ENCODE data around the gene TMEM190.
"Not testable (repeated sequence)": the region's sequence is repeated elsewhere in the genome, so short reads cannot be mapped to it uniquely, and the experiment has no call there.

Gene TMEM190

DNA sequence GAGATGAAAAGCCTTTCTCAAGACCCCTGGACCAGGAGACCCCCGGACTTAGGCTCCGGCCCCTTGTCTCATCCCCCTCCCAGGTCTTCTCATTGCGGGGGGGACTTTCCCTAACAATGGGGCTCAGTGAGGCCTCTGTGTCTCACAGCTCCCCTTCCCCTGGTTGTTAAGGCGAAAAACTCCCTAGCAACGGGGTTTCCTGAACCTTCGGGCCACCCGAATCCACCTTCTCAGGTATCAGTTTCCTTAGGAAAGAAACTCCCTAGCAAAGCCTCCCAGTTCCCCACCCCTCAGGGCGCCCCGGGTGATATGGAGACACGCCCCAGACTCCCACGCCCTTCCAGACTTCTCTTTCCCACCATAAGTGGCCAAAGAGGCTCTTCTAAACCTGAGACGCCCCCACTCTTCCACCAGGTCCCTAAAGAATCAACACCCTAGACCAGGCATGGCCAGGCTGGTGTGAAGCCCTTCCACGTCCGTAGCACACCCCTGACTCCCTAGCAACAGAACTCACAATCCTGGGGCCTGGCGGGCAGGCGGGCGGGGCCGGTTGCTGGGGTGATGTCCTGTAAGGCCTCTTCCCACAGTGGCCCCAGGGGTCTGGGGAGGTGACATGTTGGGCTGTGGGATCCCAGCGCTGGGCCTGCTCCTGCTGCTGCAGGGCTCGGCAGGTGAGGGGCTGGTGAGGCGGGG, at the start of gene TMEM190:
Gene TMEM190, plus strand, starts transcription at position 586 of the 693 bp plus-strand sequence. Its CDS starts 28 bp downstream, at position 614.
- no peak for DNase-seq

GRCh38 chr19:55328774-55329318, 47.8 kb upstream of the TMEM190 start:
- DNase-seq, result not testable (repeated sequence)

GRCh38 chr19:55329791-55330190, 46.8 kb upstream of the TMEM190 start:
- not testable (repeated sequence) for DNase-seq

- DNase-seq, result no peak
Measured at GRCh38 chr19:55333870-55334269, 42.8 kb upstream of the TMEM190 start.

- DNase-seq, result no peak
Measured at GRCh38 chr19:55336101-55336500, 40.5 kb upstream of the TMEM190 start.

- peak; percentile 100 for DNase-seq
Measured at GRCh38 chr19:55339105-55339888, 37.3 kb upstream of the TMEM190 start, which contains the start of gene KMT5C. Gene KMT5C, plus strand, starts transcription at chr19:55339876. Its CDS starts 2,061 bp downstream, at chr19:55341937.

DNA sequence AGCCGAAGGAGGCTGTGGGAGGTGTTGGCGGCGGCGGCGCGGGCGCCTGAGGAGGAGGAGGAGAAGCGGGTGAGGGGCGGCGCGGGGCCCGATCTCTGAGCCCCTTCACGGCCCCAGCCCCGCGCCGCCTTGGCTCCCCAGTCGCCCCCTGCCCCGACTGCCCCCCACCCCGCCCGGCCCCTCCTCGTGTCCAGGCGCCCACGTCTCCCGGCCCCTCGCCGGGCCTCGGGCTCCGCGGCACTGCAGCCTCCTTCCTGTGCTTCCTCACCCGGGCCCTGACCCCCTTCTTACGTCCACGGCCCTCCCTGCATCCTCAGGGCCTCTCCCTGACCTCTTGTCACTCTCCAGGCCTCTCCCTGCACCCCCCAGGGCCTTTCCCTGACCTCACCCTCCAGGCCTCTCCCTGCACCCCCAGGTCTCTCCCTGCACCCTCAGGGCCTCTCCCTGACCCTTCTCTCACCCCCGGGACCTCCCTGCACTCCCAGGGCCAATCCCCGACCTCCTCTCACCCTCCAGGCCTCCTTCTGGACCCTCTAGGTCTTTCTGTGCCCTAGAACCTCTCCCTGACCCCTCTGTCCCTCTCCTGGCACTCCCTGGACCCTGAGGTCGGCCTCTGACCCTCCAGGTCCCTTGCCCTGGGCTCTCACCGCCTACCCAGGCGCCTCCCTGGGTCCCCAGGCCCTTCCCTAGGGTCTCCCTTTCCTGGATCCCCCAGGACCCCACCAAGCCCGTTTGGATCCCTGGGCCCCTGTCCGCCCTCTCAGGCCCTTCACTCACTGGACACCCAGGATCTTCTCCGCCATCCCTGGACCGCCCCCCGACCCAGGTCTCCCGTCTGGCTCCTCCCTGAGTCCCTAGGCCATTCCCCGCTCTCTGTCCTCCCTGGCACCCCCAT, 36.5 kb upstream of the TMEM190 start:
- DNase-seq, result peak; percentile 55

DNA sequence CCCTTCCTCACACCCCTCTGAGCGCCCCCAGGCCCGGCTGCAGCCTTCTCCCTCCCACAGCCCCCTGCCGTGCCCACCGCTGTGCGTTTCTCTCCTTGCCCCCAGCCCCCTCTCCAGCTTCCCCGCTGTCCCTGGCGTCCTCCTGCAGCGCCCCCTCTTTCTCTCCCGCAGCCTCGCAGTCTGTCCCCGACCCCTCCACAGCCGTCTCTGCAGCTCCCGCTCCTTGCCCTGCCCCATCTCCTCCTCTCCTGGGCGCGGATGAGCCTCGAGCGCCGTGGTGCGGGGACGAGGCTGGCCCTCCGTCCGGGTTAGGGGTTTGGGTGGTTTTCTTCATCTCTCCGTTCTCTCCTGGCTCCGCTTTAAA, 35.9 kb upstream of the TMEM190 start:
- no peak for DNase-seq

DNA sequence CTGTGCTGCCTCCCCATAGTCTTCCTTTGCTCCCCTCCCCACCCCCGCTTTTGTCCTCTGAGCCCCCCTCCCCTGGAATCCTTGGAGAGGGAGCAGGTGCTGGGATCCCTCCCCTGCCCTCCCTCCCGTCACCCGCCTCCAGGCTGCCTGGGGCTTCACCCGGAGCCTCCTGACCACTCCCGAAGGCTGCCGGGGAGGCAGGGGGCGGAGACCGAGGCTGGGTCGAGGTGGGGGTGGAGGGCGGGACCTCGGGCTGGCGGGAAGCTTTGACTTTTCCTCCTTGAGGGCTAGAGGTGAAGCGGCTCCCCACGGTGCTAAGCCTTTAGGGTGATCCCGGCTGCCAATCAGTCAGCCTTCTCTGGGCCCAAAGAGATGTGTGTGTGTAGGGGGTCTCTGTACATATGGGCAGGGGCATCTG, 35.4 kb upstream of the TMEM190 start:
- DNase-seq, result peak; percentile 57

GRCh38 chr19:55341595-55342531, 34.8 kb upstream of the TMEM190 start:
- DNase-seq, result no peak

DNA sequence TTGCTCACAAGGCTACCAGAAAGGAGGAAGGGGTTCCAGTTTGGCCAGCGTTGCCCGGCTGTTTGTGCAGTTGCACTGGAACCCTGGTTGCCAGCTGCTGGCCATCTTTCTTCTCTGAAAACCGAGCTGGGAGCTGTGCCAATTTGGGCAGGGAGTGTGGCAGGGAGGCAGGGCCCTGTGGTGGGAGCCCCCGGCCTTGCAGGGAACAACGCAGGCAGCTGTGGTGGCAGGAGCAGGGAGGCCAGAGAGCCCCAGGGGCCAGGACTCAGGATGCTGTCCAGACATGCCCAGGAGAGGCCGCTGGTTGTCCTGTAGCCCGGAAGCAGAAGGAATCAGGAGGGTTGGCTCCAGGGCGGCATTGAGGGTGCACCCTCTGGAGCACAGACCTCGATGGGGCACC, 32.2 kb upstream of the TMEM190 start:
- DNase-seq, result no peak

DNA sequence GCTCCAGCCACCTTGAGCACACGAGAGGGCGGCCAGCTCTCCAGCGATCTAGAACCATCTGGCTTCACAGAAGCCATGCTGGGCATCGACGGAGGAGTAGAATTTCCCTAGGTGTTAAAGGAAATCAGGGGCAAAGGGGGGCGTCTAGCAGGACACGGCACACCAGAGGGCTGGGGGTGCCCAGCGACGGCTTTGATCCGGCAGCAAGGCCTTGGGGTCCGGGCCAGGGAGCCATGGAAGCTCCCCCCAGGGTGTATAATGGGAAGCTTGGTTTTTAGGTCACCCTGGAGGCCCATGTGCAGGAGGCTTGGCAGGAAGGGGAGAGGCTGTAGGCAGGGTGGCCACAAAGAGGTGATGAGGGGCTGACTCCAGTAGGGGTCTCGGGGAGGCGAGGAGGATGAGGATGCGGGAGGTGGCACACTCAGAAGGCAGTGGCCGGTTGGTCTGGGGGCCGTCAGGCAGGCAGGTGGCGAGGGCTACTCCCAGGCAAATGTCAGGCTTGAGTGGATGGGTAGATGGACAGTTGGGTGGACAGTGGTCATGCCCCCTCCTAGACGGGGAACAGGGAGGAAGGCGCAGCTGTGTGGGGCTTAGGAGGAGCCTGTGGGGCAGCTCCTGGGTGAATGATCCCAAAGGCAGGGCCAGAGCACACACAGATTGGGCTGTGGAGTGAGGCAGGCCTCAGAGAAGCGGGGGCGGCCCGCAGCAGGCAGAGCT, 31.4 kb upstream of the TMEM190 start:
- no peak for DNase-seq

DNA sequence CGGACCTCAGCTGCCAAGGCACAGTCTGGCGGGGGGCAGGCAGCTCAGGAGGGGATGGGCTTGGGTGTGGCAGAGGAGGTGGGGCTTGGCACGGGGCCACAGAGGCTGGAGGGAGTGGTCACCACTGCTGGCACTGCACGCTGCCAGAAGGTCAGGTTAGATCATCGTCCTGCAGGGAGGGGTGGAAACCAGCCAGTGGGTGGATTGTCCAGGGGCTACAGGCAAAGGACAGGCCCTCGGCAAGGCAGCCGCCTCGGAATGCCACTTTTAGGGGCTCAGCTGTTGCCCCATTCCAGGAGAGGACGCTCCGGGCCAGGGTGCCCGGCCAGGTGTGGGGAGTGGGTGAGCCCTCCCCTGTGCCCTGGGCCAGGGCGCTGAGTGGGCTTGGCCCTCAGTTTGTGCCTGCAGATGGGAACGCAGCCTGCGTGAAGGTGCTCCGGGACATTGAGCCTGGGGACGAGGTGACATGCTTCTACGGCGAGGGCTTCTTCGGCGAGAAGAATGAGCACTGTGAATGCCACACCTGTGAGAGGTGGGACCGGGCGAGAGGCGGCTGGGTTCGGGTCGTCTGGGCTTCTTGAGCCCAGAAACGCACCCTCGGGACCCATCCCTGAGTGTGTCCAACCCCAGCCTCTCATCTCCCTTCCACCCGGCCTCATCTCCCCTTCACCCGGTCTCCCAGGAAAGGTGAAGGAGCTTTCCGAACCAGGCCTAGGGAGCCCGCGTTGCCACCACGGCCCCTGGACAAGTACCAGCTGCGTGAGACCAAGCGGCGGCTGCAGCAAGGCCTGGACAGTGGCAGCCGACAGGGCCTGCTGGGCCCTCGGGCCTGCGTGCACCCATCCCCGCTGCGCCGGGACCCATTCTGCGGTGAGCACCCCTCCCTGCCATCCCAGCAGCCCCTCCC, 30.6 kb upstream of the TMEM190 start:
- no peak for DNase-seq

GRCh38 chr19:55346725-55347441, 29.7 kb upstream of the TMEM190 start:
- DNase-seq, result no peak

DNA sequence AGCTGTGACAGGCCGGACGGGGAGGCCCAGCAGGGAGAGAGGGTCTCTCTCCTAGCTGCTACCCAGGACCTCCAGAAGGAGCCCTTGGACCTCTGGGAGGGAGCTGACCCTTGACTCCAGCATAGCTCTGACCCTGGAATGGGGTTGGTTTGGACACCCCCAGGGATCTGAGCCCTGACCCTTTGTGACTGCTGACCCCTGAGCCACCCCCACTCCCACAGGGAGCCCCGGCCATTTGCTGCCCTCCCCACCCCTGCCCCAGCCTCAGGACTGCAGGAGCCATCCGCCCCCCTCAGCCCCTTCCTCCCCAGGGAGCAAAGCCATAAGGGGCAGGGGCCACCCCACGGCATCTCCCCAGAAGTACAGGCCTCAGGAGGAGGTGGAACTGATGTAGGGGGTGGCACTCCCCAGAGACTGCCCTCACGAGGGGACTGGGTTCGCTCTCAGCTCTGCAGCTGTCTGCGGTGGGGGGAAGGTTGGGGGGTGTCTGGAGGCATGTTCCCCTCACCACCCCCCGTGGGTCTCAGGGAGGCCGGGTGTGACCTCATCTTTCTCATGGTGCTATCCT, 29.1 kb upstream of the TMEM190 start:
- DNase-seq, result no peak

DNA sequence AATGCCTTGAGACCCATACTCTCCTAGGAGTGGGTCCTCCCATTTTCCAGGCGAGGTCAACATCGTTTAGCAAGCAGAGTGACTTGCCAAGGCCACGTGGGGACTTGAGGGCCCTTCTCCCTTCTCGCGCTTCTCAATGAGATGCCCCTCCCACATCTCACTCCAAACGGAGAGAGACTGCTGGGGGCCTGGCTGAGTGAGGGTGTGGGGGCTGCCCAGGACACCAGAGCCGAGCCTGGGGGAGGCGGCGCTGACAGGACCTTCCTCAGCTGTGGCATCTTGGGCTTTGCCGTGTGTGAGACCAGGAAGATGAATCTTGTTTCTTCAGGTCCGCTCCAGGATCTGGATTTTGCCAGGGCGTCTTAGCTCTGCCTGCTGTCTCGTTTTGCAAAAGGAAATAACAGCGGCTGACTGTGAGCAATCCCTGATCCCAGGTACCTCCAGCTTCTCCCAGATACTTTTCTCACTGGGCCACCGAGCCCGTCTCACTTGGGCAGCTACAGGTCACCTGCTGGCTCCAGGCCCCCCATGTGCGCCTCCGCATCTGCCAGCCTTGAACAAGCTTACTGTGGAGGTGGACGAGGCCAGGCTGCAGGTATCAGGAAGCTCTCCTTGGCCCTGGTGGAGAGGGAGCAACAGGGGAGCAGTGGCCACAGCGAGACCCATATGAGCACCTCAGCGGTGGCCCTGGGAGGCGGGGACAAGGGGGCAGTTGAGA, 28.1 kb upstream of the TMEM190 start:
- DNase-seq, result no peak

- no peak for DNase-seq
Measured at GRCh38 chr19:55350620-55351315, 25.9 kb upstream of the TMEM190 start.

- DNase-seq, result no peak
Measured at GRCh38 chr19:55352040-55352439, 24.6 kb upstream of the TMEM190 start.
